NOMO-1 treated with DMSO at 0.1 percent for 48 hours (cell line): ENCODE data around the gene MPHOSPH8.

ENCODE experiments used
- DNase-seq: peaks from one replicate; lab custom pipeline; 2025; ENCODE audit not compliant: unreplicated experiment; lab: John Stamatoyannopoulos, UW

Gene MPHOSPH8

GRCh38 chr13:19633479-19634255, at the start of gene MPHOSPH8:
TSS of gene MPHOSPH8 (plus strand) at chr13:19633659. CDS start at chr13:19633749, 90 bp downstream.
- DNase-seq = peak; percentile 98

- peak; percentile 98 for DNase-seq
Measured at GRCh38 chr13:19586904-19587634, 46.4 kb upstream of the MPHOSPH8 start.

- DNase-seq = peak; percentile 69
Measured at GRCh38 chr13:19587635-19588300, 45.7 kb upstream of the MPHOSPH8 start.

- DNase-seq = no peak
Measured at GRCh38 chr13:19589312-19589711, 44.1 kb upstream of the MPHOSPH8 start.

GRCh38 chr13:19590423-19590822, 43.0 kb upstream of the MPHOSPH8 start:
- DNase-seq = peak; percentile 48

GRCh38 chr13:19591864-19592263, 41.6 kb upstream of the MPHOSPH8 start:
- peak; percentile 81 for DNase-seq

GRCh38 chr13:19592657-19593180, 40.7 kb upstream of the MPHOSPH8 start:
- no peak for DNase-seq

GRCh38 chr13:19596086-19596485, 37.4 kb upstream of the MPHOSPH8 start:
- DNase-seq = no peak

GRCh38 chr13:19596960-19597361, 36.5 kb upstream of the MPHOSPH8 start:
- DNase-seq = peak; percentile 30

GRCh38 chr13:19597523-19597922, 35.9 kb upstream of the MPHOSPH8 start:
- DNase-seq = peak; percentile 35

- peak; percentile 59 for DNase-seq
Measured at GRCh38 chr13:19601749-19602725, 31.4 kb upstream of the MPHOSPH8 start.

GRCh38 chr13:19604306-19604705, 29.2 kb upstream of the MPHOSPH8 start:
- no peak for DNase-seq

GRCh38 chr13:19605161-19605955, 28.1 kb upstream of the MPHOSPH8 start:
- DNase-seq = no peak

GRCh38 chr13:19606152-19606551, 27.3 kb upstream of the MPHOSPH8 start:
- DNase-seq = no peak

GRCh38 chr13:19606737-19607136, 26.7 kb upstream of the MPHOSPH8 start:
- no peak for DNase-seq

- DNase-seq = no peak
Measured at GRCh38 chr13:19607523-19608078, 25.9 kb upstream of the MPHOSPH8 start.

- DNase-seq = peak; percentile 51
Measured at GRCh38 chr13:19618977-19619376, 14.5 kb upstream of the MPHOSPH8 start.

GRCh38 chr13:19622193-19622592, 11.3 kb upstream of the MPHOSPH8 start:
- DNase-seq = no peak

GRCh38 chr13:19624265-19624664, 9.2 kb upstream of the MPHOSPH8 start:
- no peak for DNase-seq
